ENCODE results near the gene QRICH2. TPM values are rescaled to one million over a fixed set of nuclear protein-coding genes. Genes with fewer than 3 reads are reported as not detected.
"Not testable (repeated sequence)": the region's sequence is repeated elsewhere in the genome, so short reads cannot be mapped to it uniquely, and the experiment has no call there.

The QRICH2 gene
- total RNA-seq (1 to 10 TPM; 1.9 to 2.5 (median 2.2) TPM), polyA plus RNA-seq (2.1 TPM)
- long read RNA-seq, donor 1, partial matches to known transcripts = 1 of 2 reads
- long read RNA-seq, donor 1, other reads (novel, unspliced or antisense) = 1 of 2 reads
- long read RNA-seq, donor 2, partial matches to known transcripts = 1 of 4 reads
- long read RNA-seq, donor 2, other reads (novel, unspliced or antisense) = 3 of 4 reads
- long read RNA-seq, donor 3, partial matches to known transcripts = 2 of 4 reads
- long read RNA-seq, donor 3, other reads (novel, unspliced or antisense) = 2 of 4 reads
- long read RNA-seq, donor 4, partial matches to known transcripts = 1 of 2 reads
- long read RNA-seq, donor 4, other reads (novel, unspliced or antisense) = 1 of 2 reads

- H3K27me3 ChIP-seq (ENCODE audit: control insufficient read depth, insufficient read depth) = no peaks in the 10 kb centered on the region
- peak in 1 of 3 donors; percentile 65 for DNase-seq
- no peaks in the 10 kb centered on the region for H3K4me1 ChIP-seq (ENCODE audit: control insufficient read depth, insufficient read depth, low read length)
- peak in 1 of 2 donors; percentile 21 for ATAC-seq
- H3K27ac ChIP-seq (ENCODE audit: low read length) = no peak within 1 kb of the TSS
- no peak within 1 kb of the TSS for H3K4me3 ChIP-seq (ENCODE audit: low read length)
- no peaks in the 10 kb centered on the region for H3K9me3 ChIP-seq (ENCODE audit: control insufficient read depth, low read length)
- WGBS = 97% methylated on average over 44 of the region's 44 CpGs
- intact Hi-C loops (cut with DNase I) = loop anchor here in 3 of 4 donors (5.0 to 10.0 kb wide), 3 partner anchors 89 to 197 kb away; partner anchors contain the start of gene RHBDF2 (in 1 of the 3)
These were observed at the start of gene QRICH2 for GRCh38 chr17:76307966-76308338. TSS of gene QRICH2 (minus strand) at chr17:76308276. CDS start at chr17:76307998, 278 bp downstream.

- intact Hi-C loops (cut with DNase I) = no loop called here
- WGBS = 78% methylated on average over 6 of the region's 6 CpGs
These were observed 49.6 kb upstream of the QRICH2 start for GRCh38 chr17:76357597-76358158.

GRCh38 chr17:76356803-76357456, 48.9 kb upstream of the QRICH2 start:
- H3K27me3 ChIP-seq (ENCODE audit: control insufficient read depth, insufficient read depth) = no peaks in the 10 kb centered on the region
- 74% methylated on average over 12 of the region's 12 CpGs for WGBS
- no peaks in the 10 kb centered on the region for H3K4me1 ChIP-seq (ENCODE audit: control insufficient read depth, insufficient read depth, low read length)
- no peak overlapping the region for H3K4me3 ChIP-seq (ENCODE audit: low read length)
- intact Hi-C loops (cut with DNase I) = no loop called here
- no peak overlapping the region for H3K27ac ChIP-seq (ENCODE audit: low read length)
- no peak for ATAC-seq
- peak in 1 of 3 donors; percentile 2 for DNase-seq
- no peaks in the 10 kb centered on the region for H3K9me3 ChIP-seq (ENCODE audit: control insufficient read depth, low read length)

More at GRCh38 chr17:76357597-76358158, 49.6 kb upstream of the QRICH2 start:
- Histone ChIP-seq H3K4me1 (ENCODE audit: control insufficient read depth, insufficient read depth, low read length) (peaks cover 4% of the 10 kb centered on the region), H3K4me3 (ENCODE audit: low read length) (no peak overlapping the region), H3K27ac (ENCODE audit: low read length) (no peak overlapping the region), H3K9me3 (ENCODE audit: control insufficient read depth, low read length) (no peaks in the 10 kb centered on the region), H3K27me3 (ENCODE audit: control insufficient read depth, insufficient read depth) (no peaks in the 10 kb centered on the region)
- ATAC-seq (no peak), DNase-seq (peak in 1 of 3 donors; percentile 6)

- no peak overlapping the region for H3K4me3 ChIP-seq (ENCODE audit: low read length)
- intact Hi-C loops (cut with DNase I) = no loop called here
- no peaks in the 10 kb centered on the region for H3K9me3 ChIP-seq (ENCODE audit: control insufficient read depth, low read length)
- H3K27me3 ChIP-seq (ENCODE audit: control insufficient read depth, insufficient read depth) = no peaks in the 10 kb centered on the region
- ATAC-seq = no peak
- DNase-seq = peak in 1 of 3 donors; percentile 14
- H3K4me1 ChIP-seq (ENCODE audit: control insufficient read depth, insufficient read depth, low read length) = no peaks in the 10 kb centered on the region
- H3K27ac ChIP-seq (ENCODE audit: low read length) = no peak overlapping the region
- WGBS = 56% methylated on average over 13 of the region's 13 CpGs
These were observed 46.8 kb upstream of the QRICH2 start for GRCh38 chr17:76354747-76355310.

- ATAC-seq (no peak), DNase-seq (peak in 1 of 3 donors; percentile 29)
- WGBS = 2% methylated on average over 18 of the region's 18 CpGs
- H3K4me3 ChIP-seq (ENCODE audit: low read length) = peak overlapping the region; percentile 85
- H3K27ac ChIP-seq (ENCODE audit: low read length) = no peak overlapping the region
- H3K4me1 ChIP-seq (ENCODE audit: control insufficient read depth, insufficient read depth, low read length) = no peaks in the 10 kb centered on the region
- intact Hi-C loops (cut with DNase I) = no loop called here
- H3K27me3 ChIP-seq (ENCODE audit: control insufficient read depth, insufficient read depth) = no peaks in the 10 kb centered on the region
- H3K9me3 ChIP-seq (ENCODE audit: control insufficient read depth, low read length) = no peaks in the 10 kb centered on the region
These were observed 46.2 kb upstream of the QRICH2 start for GRCh38 chr17:76354317-76354729.

GRCh38 chr17:76353599-76354316, 45.7 kb upstream of the QRICH2 start, which contains the start of gene PRPSAP1:
TSS of gene PRPSAP1 (minus strand) at chr17:76353916. CDS start at chr17:76353703, 213 bp downstream.
- Histone ChIP-seq H3K9me3 (ENCODE audit: control insufficient read depth, low read length) (no peaks in the 10 kb centered on the region), H3K4me1 (ENCODE audit: control insufficient read depth, insufficient read depth, low read length) (no peaks in the 10 kb centered on the region), H3K27me3 (ENCODE audit: control insufficient read depth, insufficient read depth) (no peaks in the 10 kb centered on the region), H3K27ac (ENCODE audit: low read length) (peak within 1 kb of the TSS; percentile 85), H3K4me3 (ENCODE audit: low read length) (peak within 1 kb of the TSS; percentile 85)
- ATAC-seq = peak; percentile 98 to 99
- WGBS = under 1% methylated on average over 75 of the region's 75 CpGs
- peak; percentile 89 to 96 (median 93) for DNase-seq
- intact Hi-C loops (cut with DNase I) = no loop called here

- ATAC-seq (peak; percentile 8 to 55), DNase-seq (peak in 2 of 3 donors; percentile 26 to 71)
- H3K9me3 ChIP-seq (ENCODE audit: control insufficient read depth, low read length) = no peaks in the 10 kb centered on the region
- under 1% methylated on average over 51 of the region's 51 CpGs for WGBS
- no peaks in the 10 kb centered on the region for H3K4me1 ChIP-seq (ENCODE audit: control insufficient read depth, insufficient read depth, low read length)
- H3K4me3 ChIP-seq (ENCODE audit: low read length) = peak overlapping the region; percentile 85
- no peaks in the 10 kb centered on the region for H3K27me3 ChIP-seq (ENCODE audit: control insufficient read depth, insufficient read depth)
- peak overlapping the region; percentile 85 for H3K27ac ChIP-seq (ENCODE audit: low read length)
- intact Hi-C loops (cut with DNase I) = no loop called here
These were observed 45.0 kb upstream of the QRICH2 start for GRCh38 chr17:76353004-76353598.

- Histone ChIP-seq H3K4me3 (ENCODE audit: low read length) (no peak overlapping the region), H3K27me3 (ENCODE audit: control insufficient read depth, insufficient read depth) (no peaks in the 10 kb centered on the region), H3K4me1 (ENCODE audit: control insufficient read depth, insufficient read depth, low read length) (no peaks in the 10 kb centered on the region), H3K9me3 (ENCODE audit: control insufficient read depth, low read length) (no peaks in the 10 kb centered on the region), H3K27ac (ENCODE audit: low read length) (no peak overlapping the region)
- no peak for DNase-seq
- no peak for ATAC-seq
- WGBS = 65% methylated on average over 9 of the region's 9 CpGs
- intact Hi-C loops (cut with DNase I) = no loop called here
These were observed 43.5 kb upstream of the QRICH2 start for GRCh38 chr17:76351526-76352071.

GRCh38 chr17:76350463-76350862, 42.4 kb upstream of the QRICH2 start:
- H3K4me1 ChIP-seq (ENCODE audit: control insufficient read depth, insufficient read depth, low read length) = no peaks in the 10 kb centered on the region
- intact Hi-C loops (cut with DNase I) = no loop called here
- no peaks in the 10 kb centered on the region for H3K27me3 ChIP-seq (ENCODE audit: control insufficient read depth, insufficient read depth)
- DNase-seq (peak in 1 of 3 donors; percentile 4), ATAC-seq (no peak)
- WGBS = 95% methylated on average over 5 of the region's 5 CpGs
- H3K4me3 ChIP-seq (ENCODE audit: low read length) = no peak overlapping the region
- H3K27ac ChIP-seq (ENCODE audit: low read length) = no peak overlapping the region
- no peaks in the 10 kb centered on the region for H3K9me3 ChIP-seq (ENCODE audit: control insufficient read depth, low read length)

- H3K27ac ChIP-seq (ENCODE audit: low read length); H3K4me3 ChIP-seq (ENCODE audit: low read length); H3K4me1 ChIP-seq (ENCODE audit: control insufficient read depth, insufficient read depth, low read length); DNase-seq; H3K27me3 ChIP-seq (ENCODE audit: control insufficient read depth, insufficient read depth); H3K9me3 ChIP-seq (ENCODE audit: control insufficient read depth, low read length); ATAC-seq; intact Hi-C loops (cut with DNase I): not testable (repeated sequence)
- 94% methylated on average over 11 of the region's 11 CpGs for WGBS
These were observed 38.9 kb upstream of the QRICH2 start for GRCh38 chr17:76346936-76347335.
